Glutamatergic neuron (in vitro differentiated cells): Measurements from ENCODE around the gene MAP3K20. TPM values are rescaled to one million over a fixed set of nuclear protein-coding genes. Genes with fewer than 3 reads are reported as not detected.
A peak's percentile ranks its signal among the peaks of the same experiment; 100 is the strongest.

Source experiments
- DNase-seq: peaks from one replicate; pipeline ENCODE4 v3.0.0; 2022
- H3K27ac Mint-ChIP-seq: one replicate; pipeline ENCODE4 v1.8.0; 2020; ENCODE audit warnings: mild to moderate bottlenecking, mixed read lengths, inconsistent platforms; ENCODE audit not compliant: unreplicated experiment
- H3K27me3 Mint-ChIP-seq: one replicate; pipeline ENCODE4 v1.8.0; 2020; ENCODE audit warnings: mild to moderate bottlenecking, moderate library complexity, mixed read lengths, inconsistent platforms; ENCODE audit not compliant: unreplicated experiment
- H3K36me3 Mint-ChIP-seq: one replicate; pipeline ENCODE4 v1.8.0; 2020; ENCODE audit warnings: mild to moderate bottlenecking, mixed read lengths, inconsistent platforms; ENCODE audit not compliant: unreplicated experiment
- H3K4me1 Mint-ChIP-seq: one replicate; pipeline ENCODE4 v1.8.0; 2020; ENCODE audit warnings: mild to moderate bottlenecking, low read depth, mixed read lengths, inconsistent platforms; ENCODE audit not compliant: unreplicated experiment
- H3K4me3 Mint-ChIP-seq: one replicate; pipeline ENCODE4 v1.8.0; 2020; ENCODE audit warnings: mild to moderate bottlenecking, mixed read lengths, inconsistent platforms; ENCODE audit not compliant: unreplicated experiment
- H3K9me3 Mint-ChIP-seq: one replicate; pipeline ENCODE4 v1.8.0; 2020; ENCODE audit warnings: mild to moderate bottlenecking, moderate library complexity, mixed read lengths, inconsistent platforms; ENCODE audit not compliant: unreplicated experiment
- total RNA-seq: library from RNA; stranded (reverse); fragmentation: NEBNext Ultra II Directional; extraction: Animal tissue kit (Norgen Biotek cat#: 25700); gene quantifications from one replicate; pipeline ENCODE4 v1.2.1, GENCODE V29; 2021; ENCODE audit not compliant: unreplicated experiment
- TF ChIP-seq, protein P1 (sequence below): fragments of 200-600 bp; sonication (generic); IDR thresholded peaks from one replicate; pipeline ENCODE4 v1.5.0; 2021; ENCODE audit not compliant: partially characterized antibody, unreplicated experiment

The MAP3K20 gene
- total RNA-seq, 1 donor from 2014 or later: 0.76 TPM

DNA sequence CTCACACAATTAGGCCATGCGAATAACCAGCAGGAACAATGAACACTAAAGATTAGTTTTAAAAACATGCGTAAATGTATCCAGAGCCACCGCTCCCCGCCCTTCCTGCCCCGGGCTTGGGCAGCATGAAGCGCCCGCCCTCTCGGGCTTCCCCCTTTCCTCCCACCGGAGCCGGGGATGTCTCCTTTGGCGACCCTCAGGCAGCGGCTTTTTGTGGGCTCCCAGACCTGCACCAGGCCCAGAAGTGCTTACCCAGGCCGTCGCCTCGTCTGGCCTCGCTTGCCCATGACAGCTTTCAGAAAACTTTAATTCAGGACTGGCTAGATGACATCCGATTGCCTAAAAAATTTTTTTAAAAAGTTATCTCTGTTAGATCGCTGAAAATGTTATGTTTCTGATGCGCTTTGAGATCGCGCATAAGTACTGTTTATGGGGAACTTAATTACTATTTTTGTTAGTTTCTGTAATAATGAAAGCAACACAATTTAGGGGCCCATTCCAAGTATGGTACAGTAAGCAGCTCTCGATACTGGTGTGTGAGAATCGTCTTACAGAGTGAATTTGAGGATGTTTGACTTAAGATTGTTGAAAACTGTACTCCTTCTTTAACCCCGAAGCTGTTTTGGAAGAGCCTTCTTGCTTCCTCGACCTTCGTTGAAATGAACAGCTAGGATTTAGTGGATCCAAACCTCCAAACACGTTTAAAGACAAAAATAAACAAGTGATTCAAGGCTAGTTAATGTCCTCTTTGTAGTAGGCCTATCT lies 1.1 kb downstream of the MAP3K20 start:
- peaks cover 2% of the 10 kb centered on the region for H3K9me3 Mint-ChIP-seq
- H3K27me3 Mint-ChIP-seq: no peaks in the 10 kb centered on the region
- TF ChIP-seq, protein P1, sequence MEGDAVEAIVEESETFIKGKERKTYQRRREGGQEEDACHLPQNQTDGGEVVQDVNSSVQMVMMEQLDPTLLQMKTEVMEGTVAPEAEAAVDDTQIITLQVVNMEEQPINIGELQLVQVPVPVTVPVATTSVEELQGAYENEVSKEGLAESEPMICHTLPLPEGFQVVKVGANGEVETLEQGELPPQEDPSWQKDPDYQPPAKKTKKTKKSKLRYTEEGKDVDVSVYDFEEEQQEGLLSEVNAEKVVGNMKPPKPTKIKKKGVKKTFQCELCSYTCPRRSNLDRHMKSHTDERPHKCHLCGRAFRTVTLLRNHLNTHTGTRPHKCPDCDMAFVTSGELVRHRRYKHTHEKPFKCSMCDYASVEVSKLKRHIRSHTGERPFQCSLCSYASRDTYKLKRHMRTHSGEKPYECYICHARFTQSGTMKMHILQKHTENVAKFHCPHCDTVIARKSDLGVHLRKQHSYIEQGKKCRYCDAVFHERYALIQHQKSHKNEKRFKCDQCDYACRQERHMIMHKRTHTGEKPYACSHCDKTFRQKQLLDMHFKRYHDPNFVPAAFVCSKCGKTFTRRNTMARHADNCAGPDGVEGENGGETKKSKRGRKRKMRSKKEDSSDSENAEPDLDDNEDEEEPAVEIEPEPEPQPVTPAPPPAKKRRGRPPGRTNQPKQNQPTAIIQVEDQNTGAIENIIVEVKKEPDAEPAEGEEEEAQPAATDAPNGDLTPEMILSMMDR: no peak
- H3K4me1 Mint-ChIP-seq: no peaks in the 10 kb centered on the region
- no peak overlapping the region for H3K27ac Mint-ChIP-seq
- no peaks in the 10 kb centered on the region for H3K36me3 Mint-ChIP-seq
- DNase-seq: peak; percentile 41
- H3K4me3 Mint-ChIP-seq: peak overlapping the region; percentile 86

DNA sequence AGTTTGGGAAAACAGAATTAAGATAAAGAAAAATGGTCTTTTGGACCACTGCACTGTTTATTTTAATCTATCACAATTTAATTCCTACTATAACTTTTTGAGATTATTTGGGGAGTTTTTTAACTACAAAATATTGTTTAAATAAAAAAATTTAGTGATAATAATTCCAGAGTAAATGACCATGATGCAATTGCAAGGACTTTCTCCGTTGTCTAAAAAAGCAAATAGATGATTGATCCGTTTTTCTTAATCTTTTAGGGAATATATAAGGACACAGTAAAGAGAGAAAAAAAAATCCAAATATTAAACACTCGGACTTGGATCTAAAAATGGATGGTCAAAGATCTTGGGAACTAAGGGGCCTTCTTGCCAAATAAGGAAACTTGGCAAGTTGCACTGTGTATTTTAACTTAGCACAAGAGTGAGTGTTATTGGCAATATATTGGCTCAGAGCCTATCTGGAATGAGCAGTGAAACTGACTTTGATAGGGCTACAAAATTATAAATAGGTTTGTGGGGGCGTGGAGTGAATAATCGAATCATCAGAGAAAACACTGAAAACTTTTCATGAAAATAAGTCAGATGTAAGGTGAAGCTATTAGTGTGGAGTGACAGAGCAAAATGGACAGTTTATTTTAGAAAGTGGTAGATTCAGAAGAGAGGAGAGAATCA lies 2.0 kb downstream of the MAP3K20 start:
- Mint-ChIP-seq H3K27me3 (no peaks in the 10 kb centered on the region), H3K9me3 (peaks cover 2% of the 10 kb centered on the region), H3K36me3 (no peaks in the 10 kb centered on the region), H3K27ac (no peak overlapping the region), H3K4me3 (no peak overlapping the region), H3K4me1 (no peaks in the 10 kb centered on the region)
- TF ChIP-seq, protein P1: no peak
- no peak for DNase-seq

DNA sequence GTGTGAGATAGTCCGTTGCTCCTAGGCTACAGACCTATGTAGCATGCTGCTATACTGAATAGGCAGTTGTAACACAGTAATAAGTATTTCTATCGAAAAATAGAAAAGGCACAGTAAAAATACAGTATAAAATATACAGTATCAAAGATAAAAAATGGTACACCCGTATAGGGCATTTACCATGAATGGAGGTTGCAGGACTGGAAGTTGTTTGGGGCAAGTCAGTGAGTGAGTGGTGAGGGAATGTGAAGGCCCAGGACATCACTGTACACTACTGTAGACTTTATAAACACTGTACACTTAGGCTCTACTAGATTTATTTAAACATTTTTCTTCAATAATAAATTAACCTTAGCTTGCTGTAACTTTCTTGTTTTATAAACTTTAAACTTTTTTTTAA lies 3.5 kb downstream of the MAP3K20 start:
- Mint-ChIP-seq H3K4me3 (no peak overlapping the region), H3K9me3 (peaks cover 2% of the 10 kb centered on the region), H3K36me3 (no peaks in the 10 kb centered on the region), H3K27ac (no peak overlapping the region), H3K27me3 (no peaks in the 10 kb centered on the region), H3K4me1 (no peaks in the 10 kb centered on the region)
- TF ChIP-seq, protein P1: no peak
- DNase-seq: no peak

DNA sequence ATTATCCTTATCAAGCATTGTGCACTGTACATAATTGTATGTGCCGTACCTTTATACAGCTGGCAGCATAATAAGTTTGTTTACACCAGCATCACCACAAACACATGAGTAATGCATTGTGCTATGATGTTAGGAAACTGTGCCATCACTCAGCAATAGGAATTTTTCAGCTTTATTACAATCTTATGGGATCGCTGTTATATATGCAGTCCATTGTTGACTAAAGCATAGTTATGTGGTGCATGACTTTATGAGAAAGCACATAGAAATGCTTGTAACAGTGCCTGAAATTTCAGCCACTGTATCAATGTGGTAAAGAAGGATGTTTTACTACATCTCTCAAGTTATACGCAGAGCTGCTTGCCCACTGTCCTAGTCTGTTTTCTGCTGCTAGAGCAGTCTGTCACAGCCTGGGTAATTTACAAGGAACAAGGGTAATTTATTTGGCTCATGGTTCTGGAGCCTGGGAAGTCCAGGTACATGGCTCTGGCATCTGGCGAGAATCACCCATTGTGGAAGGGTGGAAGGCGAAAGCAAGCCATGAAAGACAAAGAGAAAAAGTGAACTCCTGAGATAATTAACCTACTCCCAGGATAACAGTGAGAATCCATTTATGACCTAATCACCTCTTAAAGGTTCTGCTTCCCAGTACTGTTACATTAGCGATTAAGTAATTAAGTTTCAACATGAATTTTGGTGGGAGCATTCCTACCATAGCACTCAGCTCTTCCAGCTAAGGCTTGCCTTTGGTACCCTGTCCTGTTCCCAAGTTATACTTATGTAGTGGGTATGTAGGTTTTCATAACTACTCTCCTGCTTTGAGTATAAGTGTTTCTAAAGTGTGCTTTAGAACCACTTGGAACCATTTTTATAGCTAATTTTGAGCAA lies 4.6 kb downstream of the MAP3K20 start:
- TF ChIP-seq, protein P1: no peak
- Mint-ChIP-seq H3K4me3 (no peak overlapping the region), H3K36me3 (no peaks in the 10 kb centered on the region), H3K9me3 (no peaks in the 10 kb centered on the region), H3K27ac (no peak overlapping the region), H3K27me3 (no peaks in the 10 kb centered on the region), H3K4me1 (no peaks in the 10 kb centered on the region)
- no peak for DNase-seq
